ENCODE results near the gene BRWD1.

BRWD1 gene

GRCh38 chr21:39326607-39327307, 13.3 kb upstream of the BRWD1 start:
- DNase-seq: no peak

- no peak for DNase-seq
Observed at GRCh38 chr21:39325458-39325857, 12.0 kb upstream of the BRWD1 start.

GRCh38 chr21:39321424-39321823, 8.0 kb upstream of the BRWD1 start:
- DNase-seq: no peak

DNA sequence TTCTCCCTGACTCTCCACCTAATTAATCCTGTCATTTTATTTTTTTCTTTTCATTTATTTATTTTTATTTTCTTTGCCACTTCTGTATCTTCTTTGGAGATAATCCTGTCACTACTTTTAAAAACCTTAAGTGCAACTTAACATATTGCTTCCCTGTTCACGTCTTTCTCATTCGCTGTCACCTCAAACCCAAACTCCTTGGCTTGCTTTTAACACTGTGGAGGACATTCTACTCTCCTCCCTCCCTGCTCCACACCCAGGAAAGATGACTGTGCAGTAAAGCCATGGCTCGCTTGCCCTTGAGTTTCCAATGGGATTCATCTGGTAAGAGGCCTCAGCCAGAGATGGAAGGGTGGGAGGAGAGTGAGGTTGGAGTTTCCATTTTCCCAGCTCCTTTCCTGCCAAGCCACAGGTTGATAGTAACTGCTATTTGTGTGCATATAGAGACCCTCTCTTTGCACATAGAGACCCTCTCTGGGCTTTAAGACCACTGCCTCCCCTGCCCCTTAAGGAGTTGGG, 6.4 kb upstream of the BRWD1 start:
- no peak for DNase-seq

GRCh38 chr21:39319251-39319756, 5.9 kb upstream of the BRWD1 start:
- no peak for DNase-seq

DNA sequence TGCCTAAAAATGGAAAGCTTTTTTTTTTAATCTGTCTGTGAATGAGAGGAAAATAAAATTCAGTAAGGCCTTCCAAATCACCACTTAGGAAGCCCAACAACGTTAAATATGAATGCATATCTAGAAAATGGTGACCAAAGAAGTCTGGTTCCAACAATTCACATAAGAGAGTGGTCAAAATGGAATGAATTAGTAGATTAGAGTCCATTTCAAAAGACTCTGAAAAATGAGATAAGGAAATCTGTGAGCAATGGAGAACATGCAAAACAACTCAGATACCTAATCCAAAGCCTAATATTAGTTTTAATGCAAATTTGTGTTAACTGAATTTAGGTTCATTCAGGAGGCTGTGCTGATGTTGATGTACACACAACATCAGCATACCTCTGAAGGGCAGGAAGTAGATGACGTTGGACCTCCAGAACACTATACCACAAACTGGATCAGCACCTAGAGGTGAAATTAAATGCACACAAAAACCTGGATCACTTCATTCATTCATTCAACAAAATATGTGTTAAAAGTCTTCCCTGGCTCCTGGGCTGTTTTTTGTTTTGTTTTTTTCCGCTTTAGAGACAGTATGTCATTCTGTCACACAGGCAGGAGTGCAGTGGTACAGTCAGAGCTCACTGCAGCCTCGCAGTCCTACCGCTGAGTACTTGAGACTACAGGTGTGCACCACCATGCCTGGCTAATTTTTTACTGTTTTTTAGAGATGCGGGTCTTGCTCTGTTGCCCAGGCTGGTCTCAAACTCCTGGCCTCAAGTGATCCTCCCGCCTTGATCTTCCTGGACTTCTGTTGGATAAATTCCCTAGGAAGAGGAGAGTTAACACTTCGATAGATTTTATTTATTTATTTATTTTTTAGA, 4.9 kb upstream of the BRWD1 start:
- no peak for DNase-seq

DNA sequence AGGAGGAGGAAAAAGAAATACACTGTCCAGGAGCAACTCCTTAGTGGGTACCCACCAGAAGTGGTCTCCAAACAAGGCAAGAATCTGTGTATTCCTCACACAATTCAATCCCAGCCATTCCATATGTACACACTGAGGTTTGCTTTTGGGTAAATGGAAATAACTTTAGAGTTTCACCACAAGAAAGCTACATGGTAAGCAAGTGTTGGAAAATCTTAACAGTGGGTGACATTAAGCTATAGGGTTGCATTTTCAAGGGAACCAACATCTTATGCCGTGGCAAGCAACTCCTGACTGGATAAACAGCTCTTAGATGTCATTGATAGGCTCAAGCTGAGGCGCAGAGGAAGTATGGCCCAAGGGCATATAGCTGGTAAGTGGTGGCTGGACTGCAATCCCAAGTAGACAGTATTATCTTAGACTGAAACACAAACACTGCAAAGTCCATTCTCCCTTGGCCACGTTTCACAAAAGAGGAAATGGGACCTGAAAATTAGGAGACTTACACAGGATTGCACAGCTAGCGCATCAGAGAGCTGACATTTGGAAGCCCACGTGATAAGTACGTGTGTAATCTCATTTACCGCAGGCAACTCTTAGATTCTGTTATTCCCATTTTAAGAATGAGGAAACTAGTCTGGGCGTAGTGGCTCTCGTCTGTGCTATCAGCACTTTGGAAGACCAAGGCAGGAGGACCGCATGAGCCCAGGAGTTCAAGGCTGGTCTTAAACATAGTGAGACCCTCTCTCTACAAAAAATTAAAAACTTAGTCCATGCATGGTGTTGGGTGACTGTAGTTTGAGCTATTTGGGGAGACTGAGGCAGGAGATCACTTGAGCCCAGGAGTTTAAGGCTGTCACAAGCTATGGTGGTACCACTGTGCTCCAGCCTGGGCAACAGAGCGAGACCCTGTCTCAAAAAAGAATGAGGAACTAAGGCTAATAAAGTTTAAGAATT, 4.0 kb upstream of the BRWD1 start:
- no peak for DNase-seq

DNA sequence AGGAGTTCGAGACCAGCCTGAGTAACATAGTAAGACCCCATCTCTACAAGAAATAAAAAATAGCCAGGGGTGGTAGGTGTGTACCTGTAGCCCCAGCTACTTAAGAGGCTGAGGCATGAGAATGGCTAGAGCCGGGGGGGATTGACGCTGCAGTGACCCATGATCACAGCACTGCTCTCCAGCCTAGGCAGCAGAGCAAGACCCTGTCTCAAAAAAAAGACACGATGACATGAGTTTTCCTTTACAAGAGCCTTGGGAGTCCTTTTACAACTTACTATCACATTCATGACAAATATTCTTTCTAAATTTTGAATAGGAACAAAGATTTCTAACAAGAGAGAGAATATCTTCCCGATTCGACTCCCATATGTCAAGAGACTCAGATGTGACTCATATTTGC, 3.3 kb upstream of the BRWD1 start:
- no peak for DNase-seq

DNA sequence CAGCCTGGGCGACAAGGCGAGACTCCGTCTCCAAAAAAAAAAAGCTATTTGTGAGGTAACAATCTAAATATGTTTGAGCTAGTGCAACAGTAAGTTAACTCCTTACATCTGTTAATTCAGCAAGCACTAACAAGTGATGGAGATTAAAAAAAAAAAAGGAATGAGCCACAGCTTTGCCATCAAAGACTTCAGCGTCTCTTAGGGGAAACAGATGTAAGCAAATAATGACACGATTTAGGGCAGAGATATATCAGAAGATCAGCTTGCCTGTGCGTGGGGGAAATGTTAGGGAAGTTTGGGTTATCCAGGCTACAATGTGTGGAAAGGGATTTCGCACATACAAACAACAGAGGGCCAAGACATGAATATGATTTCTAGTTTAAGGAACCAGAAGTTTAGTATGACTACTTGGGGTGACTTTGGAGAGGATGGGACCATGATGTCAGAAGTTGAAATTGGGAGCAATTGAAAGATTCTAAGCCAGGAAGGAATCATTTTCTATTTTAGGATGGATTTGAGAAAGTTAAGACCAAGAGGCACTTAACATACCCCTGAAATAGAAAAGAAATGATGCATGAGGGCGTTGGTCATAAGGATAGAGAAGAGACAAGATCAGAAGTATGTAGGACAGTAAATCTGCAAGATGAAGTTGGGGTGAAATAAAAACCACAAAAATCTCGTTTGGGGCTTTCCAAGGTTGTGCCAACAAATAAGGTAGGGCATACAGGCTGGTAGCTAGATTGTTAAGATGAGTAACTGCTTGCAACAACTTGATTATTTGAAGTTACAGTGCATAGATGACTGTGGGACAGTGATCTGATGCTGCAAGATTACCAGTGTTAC, 2.4 kb upstream of the BRWD1 start:
- DNase-seq: no peak

GRCh38 chr21:39314143-39315027, 953 bp upstream of the BRWD1 start:
- DNase-seq: peak; percentile 44

GRCh38 chr21:39313042-39313570, 326 bp downstream of the BRWD1 start:
- no peak for DNase-seq

DNA sequence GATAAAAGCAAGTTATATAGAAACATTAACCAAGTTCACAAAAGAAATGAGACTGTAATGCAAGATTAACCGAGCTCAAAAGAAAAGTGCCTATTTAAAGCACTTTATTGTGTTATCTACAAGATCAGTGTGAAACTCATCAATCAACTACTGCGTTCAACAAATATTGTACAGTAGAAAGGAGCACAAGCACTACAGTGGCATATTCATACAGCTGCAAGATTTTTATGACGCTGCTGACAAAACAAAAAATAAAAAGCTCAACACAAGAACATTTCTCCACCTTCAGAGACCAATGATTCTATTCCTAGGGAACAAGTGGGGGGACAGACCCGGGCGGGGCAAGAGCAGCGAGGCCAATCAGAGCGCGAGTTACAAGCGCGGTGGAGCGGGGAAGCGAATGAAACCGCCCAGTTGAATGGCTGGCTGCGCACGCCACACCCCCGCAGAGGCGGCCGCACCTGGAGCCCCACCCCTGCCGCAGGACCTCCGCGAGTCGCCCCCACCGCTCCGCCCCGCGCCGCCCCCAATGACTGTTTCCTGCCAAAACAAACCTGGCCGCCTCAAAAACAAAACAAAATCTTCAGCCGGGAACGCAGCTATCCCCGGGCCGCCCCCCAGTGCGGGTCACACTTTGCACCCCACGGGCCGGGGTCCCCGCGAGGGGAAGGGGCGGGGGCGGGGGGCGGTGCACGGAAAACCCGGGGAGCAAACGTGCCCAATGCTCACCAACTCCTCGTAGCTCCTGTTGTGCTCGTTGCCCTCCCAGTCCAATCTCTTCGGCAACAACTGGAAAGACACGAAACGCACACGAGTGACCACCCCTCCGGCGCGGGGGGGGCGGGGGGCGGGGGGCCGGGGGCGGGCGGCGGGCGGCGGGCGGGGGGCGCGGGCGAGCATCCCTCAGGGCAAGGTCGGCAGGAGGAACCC, 1.1 kb downstream of the BRWD1 start:
- DNase-seq: peak; percentile 93

GRCh38 chr21:39311164-39311563, 2.3 kb downstream of the BRWD1 start:
- no peak for DNase-seq

GRCh38 chr21:39307466-39307865, 6.0 kb downstream of the BRWD1 start:
- DNase-seq: no peak

- DNase-seq: no peak
Observed at GRCh38 chr21:39300587-39300986, 12.8 kb downstream of the BRWD1 start.

- DNase-seq: no peak
Observed at GRCh38 chr21:39296891-39297290, 16.5 kb downstream of the BRWD1 start.

GRCh38 chr21:39288987-39289386, 24.4 kb downstream of the BRWD1 start:
- no peak for DNase-seq

GRCh38 chr21:39282911-39283310, 30.5 kb downstream of the BRWD1 start:
- no peak for DNase-seq

DNA sequence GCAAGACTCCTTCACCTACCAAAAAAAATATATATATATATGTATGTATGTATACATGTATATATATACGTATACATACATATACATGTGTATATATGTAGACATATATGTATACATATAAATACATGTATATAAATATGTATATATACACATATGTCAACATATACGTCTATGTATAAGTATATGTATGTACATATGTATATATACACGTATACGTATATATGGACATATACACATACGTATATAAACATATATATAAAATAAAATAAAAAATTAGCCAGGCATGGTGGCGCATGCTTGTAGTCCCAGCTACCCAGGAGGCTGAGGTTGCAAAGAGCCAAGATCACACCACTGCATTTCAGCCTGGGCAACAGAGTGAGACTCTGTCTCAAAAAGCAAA, 31.6 kb downstream of the BRWD1 start:
- DNase-seq: no peak

All from NCI-H2029 (cell line).